Measurements from ENCODE around the gene TMEM178B. TPM values are rescaled to one million over a fixed set of nuclear protein-coding genes. Genes with fewer than 3 reads are reported as not detected.

TMEM178B gene
- total RNA-seq, 1 experiment from 2014 or later, result 0.11 TPM

GRCh38 chr7:141323826-141324225, 250.0 kb downstream of the TMEM178B start:
- Histone ChIP-seq H3K4me3 (ENCODE audit: low read depth, low read length) (no peak overlapping the region), H3K9me3 (no peaks in the 10 kb centered on the region), H3K36me3 (ENCODE audit: control insufficient read depth, insufficient read depth, low read length) (no peaks in the 10 kb centered on the region), H3K27me3 (replicated peaks; ENCODE audit: control insufficient read depth, insufficient read depth, low read length) (no peaks in the 10 kb centered on the region), H3K4me1 (no peaks in the 10 kb centered on the region)
- no peak for DNase-seq
- intact Hi-C loops (cut with micrococcal nuclease; ENCODE audit: unreplicated experiment), result no loop called here
- no peak for TF ChIP-seq CTCF (IDR thresholded peaks at IDR 0.05; ENCODE audit: insufficient read depth in 1 of 2, low read depth in 1 of 2, low read length in 1 of 2, severe bottlenecking in 1 of 2, unreplicated experiment in 1 of 2)
- ChIA-PET POLR2A (no interaction called here), CTCF (no interaction called here)
- Mint-ChIP-seq H3K4me1 (ENCODE audit: low read depth, unreplicated experiment) (no peaks in the 10 kb centered on the region), H3K27me3 (ENCODE audit: insufficient read depth, unreplicated experiment) (peaks cover 14% of the 10 kb centered on the region), H3K27ac (ENCODE audit: unreplicated experiment) (no peak overlapping the region), H3K36me3 (ENCODE audit: insufficient read depth, unreplicated experiment) (no peaks in the 10 kb centered on the region), H3K4me3 (ENCODE audit: unreplicated experiment) (no peak overlapping the region), H3K9me3 (ENCODE audit: unreplicated experiment) (no peaks in the 10 kb centered on the region)
- BruUV-seq (replicated peaks), result no TSS peak

- no peaks in the 10 kb centered on the region for H3K9me3 ChIP-seq
- POLR2A ChIA-PET, result no interaction called here
- no peaks in the 10 kb centered on the region for H3K4me1 ChIP-seq
- no peaks in the 10 kb centered on the region for H3K36me3 ChIP-seq (ENCODE audit: control insufficient read depth, insufficient read depth, low read length)
- intact Hi-C loops (cut with micrococcal nuclease; ENCODE audit: unreplicated experiment), result no loop called here
- TF ChIP-seq CTCF (IDR thresholded peaks at IDR 0.05; ENCODE audit: insufficient read depth in 1 of 2, low read depth in 1 of 2, low read length in 1 of 2, severe bottlenecking in 1 of 2, unreplicated experiment in 1 of 2), result no peak
- Mint-ChIP-seq H3K4me3 (ENCODE audit: unreplicated experiment) (no peak overlapping the region), H3K36me3 (ENCODE audit: insufficient read depth, unreplicated experiment) (no peaks in the 10 kb centered on the region), H3K9me3 (ENCODE audit: unreplicated experiment) (no peaks in the 10 kb centered on the region), H3K27me3 (ENCODE audit: insufficient read depth, unreplicated experiment) (peaks cover 17% of the 10 kb centered on the region), H3K4me1 (ENCODE audit: low read depth, unreplicated experiment) (no peaks in the 10 kb centered on the region), H3K27ac (ENCODE audit: unreplicated experiment) (no peak overlapping the region)
- no TSS peak for BruUV-seq (replicated peaks)
- H3K27me3 ChIP-seq (replicated peaks; ENCODE audit: control insufficient read depth, insufficient read depth, low read length), result no peaks in the 10 kb centered on the region
- DNase-seq, result no peak
- H3K4me3 ChIP-seq (ENCODE audit: low read depth, low read length), result no peak overlapping the region
- CTCF ChIA-PET, result no interaction called here
These were observed 251.0 kb downstream of the TMEM178B start for GRCh38 chr7:141324870-141325269.

GRCh38 chr7:141325275-141325674, 251.4 kb downstream of the TMEM178B start:
- intact Hi-C loops (cut with micrococcal nuclease; ENCODE audit: unreplicated experiment), result no loop called here
- no peaks in the 10 kb centered on the region for H3K9me3 ChIP-seq
- H3K27ac Mint-ChIP-seq (ENCODE audit: unreplicated experiment), result no peak overlapping the region

More at GRCh38 chr7:141325275-141325674, 251.4 kb downstream of the TMEM178B start:
- H3K4me3 ChIP-seq (ENCODE audit: low read depth, low read length), result no peak overlapping the region
- Mint-ChIP-seq H3K4me1 (ENCODE audit: low read depth, unreplicated experiment) (no peaks in the 10 kb centered on the region), H3K36me3 (ENCODE audit: insufficient read depth, unreplicated experiment) (no peaks in the 10 kb centered on the region), H3K9me3 (ENCODE audit: unreplicated experiment) (no peaks in the 10 kb centered on the region), H3K27me3 (ENCODE audit: insufficient read depth, unreplicated experiment) (peaks cover 17% of the 10 kb centered on the region), H3K4me3 (ENCODE audit: unreplicated experiment) (no peak overlapping the region)
- no peak for TF ChIP-seq CTCF (IDR thresholded peaks at IDR 0.05; ENCODE audit: insufficient read depth in 1 of 2, low read depth in 1 of 2, low read length in 1 of 2, severe bottlenecking in 1 of 2, unreplicated experiment in 1 of 2)
- ChIA-PET POLR2A (no interaction called here), CTCF (no interaction called here)
- no peaks in the 10 kb centered on the region for H3K4me1 ChIP-seq
- no peaks in the 10 kb centered on the region for H3K36me3 ChIP-seq (ENCODE audit: control insufficient read depth, insufficient read depth, low read length)
- no TSS peak for BruUV-seq (replicated peaks)
- DNase-seq, result no peak
- no peaks in the 10 kb centered on the region for H3K27me3 ChIP-seq (replicated peaks; ENCODE audit: control insufficient read depth, insufficient read depth, low read length)

All from Caco-2 (cell line).